ENCODE results near the gene NTSR1.

The NTSR1 gene

GRCh38 chr20:62787321-62787720, 78.7 kb downstream of the NTSR1 start:
- DNase-seq = no peak
- H3K9me3 Mint-ChIP-seq = no peaks in the 10 kb centered on the region

DNA sequence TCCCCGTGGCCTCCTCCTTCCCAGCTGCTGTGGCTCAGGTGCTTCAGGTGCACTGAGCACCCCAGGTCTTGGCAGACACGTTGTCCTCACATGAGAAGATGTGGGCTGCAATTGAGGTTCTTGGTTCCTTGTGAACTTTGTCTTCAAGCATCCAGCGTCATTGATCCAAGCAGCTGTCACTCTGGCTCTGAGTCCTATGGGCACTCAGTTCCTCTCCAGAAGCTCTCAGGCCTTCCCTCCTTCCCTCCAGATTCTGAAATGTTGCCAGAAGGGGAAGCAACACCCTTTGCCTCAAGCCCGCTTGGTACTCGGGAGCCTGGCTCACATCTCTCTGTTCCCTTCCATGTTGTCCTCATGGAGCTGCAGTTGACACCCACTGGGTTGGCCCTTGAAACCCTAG, 79.2 kb downstream of the NTSR1 start:
- Mint-ChIP-seq H3K27me3 (no peaks in the 10 kb centered on the region), H3K4me1 (peaks cover 31% of the 10 kb centered on the region), H3K4me3 (no peak overlapping the region), H3K27ac (no peak overlapping the region), H3K9me3 (no peaks in the 10 kb centered on the region)
- ATAC-seq (no peak), DNase-seq (no peak)

More at GRCh38 chr20:62787321-62787720, 78.7 kb downstream of the NTSR1 start:
- Mint-ChIP-seq H3K27ac (peak overlapping the region in 1 of 2 donors; percentile 63), H3K4me3 (no peak overlapping the region), H3K4me1 (peaks cover 26% of the 10 kb centered on the region), H3K27me3 (no peaks in the 10 kb centered on the region)
- ATAC-seq = no peak

- ATAC-seq = no peak
- Mint-ChIP-seq H3K9me3 (no peaks in the 10 kb centered on the region), H3K4me1 (peaks cover 39% of the 10 kb centered on the region), H3K27ac (no peak overlapping the region), H3K4me3 (no peak overlapping the region), H3K27me3 (no peaks in the 10 kb centered on the region)
- DNase-seq = no peak
These were observed 80.0 kb downstream of the NTSR1 start for GRCh38 chr20:62788607-62789006.

DNA sequence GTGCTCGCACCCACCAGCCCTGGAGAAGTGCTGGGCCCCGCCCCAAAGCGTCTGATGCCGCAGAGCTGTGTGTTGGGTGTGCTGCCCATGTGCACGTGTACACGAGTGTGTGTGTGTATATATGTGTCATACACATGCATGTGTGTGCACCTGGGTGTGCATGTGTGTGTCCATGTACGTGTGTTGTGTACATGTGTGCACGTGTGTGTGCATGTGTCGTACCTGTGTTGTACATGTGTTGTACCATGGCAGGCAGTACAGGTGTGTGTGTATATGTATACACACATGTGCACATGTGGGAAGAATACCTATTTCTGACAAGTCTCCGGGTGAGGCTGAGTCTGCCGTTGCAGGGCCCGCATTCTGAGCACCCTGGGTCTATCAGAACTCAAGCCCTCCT, 81.4 kb downstream of the NTSR1 start:
- H3K9me3 Mint-ChIP-seq = no peaks in the 10 kb centered on the region
- no peak overlapping the region for H3K27ac Mint-ChIP-seq
- H3K27me3 Mint-ChIP-seq = no peaks in the 10 kb centered on the region
- H3K4me1 Mint-ChIP-seq = peaks cover 43% of the 10 kb centered on the region
- no peak overlapping the region for H3K4me3 Mint-ChIP-seq
- DNase-seq (no peak), ATAC-seq (no peak)

DNA sequence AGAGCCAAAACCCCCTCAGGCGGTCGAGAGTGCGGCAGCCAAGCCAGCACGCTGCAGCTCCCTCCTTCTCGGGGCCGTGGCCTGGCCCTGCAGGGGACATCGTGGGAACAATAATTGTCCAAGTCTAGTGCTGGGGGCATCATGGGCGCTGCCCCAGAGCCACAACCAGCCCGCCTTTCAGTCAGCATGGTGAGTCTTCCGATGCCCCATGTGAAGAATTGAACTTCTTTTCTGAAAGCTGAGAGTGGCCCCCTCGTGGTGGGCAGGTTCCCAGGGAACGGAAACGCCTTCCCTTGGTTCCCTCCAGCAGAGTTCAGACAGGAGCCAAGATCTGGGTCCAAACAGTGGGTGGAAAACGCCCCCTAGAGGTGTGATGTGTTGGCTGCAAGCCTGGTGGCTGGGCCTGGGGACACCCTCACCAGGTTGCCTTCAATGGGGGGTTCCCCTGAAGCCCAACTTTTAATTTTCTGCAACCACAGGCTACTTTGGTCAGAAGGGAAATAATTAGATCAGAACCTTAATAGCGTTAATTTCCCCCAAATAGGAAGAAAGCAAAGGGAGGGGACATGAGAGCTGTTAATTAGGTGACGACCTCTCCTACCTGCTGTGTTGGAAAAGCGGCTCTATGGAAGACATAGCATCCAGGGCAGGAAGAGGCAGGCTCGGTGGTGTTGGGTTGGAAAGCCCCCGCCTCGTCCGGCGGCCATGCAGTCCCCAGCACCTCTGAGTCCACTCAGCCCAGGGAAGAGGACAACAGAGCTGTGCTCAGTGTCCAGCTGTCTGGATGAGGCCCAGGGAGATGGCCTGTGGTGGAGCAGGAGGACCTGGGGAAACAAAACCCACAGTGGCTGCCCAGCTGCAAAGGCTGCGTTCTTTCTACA, 82.9 kb downstream of the NTSR1 start:
- ATAC-seq = peak; percentile 42
- H3K9me3 Mint-ChIP-seq = no peaks in the 10 kb centered on the region
- H3K4me1 Mint-ChIP-seq = peaks cover 52% of the 10 kb centered on the region
- no peaks in the 10 kb centered on the region for H3K27me3 Mint-ChIP-seq
- no peak overlapping the region for H3K4me3 Mint-ChIP-seq
- peak; percentile 77 to 84 for DNase-seq
- peak overlapping the region in 1 of 2 donors; percentile 7 for H3K27ac Mint-ChIP-seq

DNA sequence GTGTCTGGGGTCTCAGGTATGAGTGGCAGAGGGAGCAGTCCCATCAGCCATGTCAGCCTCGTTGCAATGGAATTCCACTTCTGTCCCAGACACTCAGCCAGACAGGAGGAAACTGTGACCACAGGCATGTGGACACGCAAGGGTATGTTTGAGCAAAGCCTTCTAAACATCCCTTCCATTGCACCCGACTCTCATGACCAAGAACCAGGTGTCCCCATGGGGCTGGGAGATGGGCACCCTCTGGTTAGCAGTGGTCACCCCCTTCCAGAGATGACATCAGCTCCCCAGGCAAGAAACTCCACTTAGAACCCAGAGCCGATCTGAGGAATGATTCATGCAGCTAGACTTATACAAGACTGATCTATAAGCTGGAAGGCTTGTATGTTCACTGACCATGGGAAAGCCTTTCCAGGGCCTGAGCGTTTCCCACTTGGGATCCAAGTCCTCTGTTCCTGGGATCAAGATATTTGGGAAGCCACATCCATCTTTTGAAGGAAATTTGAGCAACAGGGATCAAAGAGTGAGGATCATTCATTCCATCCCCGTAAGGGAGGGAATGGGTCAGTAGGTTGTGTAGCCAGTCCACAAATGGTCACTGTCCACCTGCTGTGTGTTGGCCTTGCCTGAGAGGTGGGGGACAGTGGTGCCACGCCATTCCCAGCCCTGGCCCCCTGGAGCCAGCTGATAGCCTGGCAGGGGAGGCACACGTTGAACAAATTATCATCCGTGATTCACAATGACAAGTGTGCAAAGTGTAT, 83.7 kb downstream of the NTSR1 start:
- no peaks in the 10 kb centered on the region for H3K9me3 Mint-ChIP-seq
- peak overlapping the region; percentile 51 to 80 for H3K4me3 Mint-ChIP-seq
- H3K27ac Mint-ChIP-seq = no peak overlapping the region
- H3K4me1 Mint-ChIP-seq = peaks cover 53% of the 10 kb centered on the region
- ATAC-seq (no peak), DNase-seq (no peak)
- H3K27me3 Mint-ChIP-seq = no peaks in the 10 kb centered on the region

- Mint-ChIP-seq H3K27me3 (no peaks in the 10 kb centered on the region), H3K9me3 (no peaks in the 10 kb centered on the region), H3K4me1 (peaks cover 53% of the 10 kb centered on the region), H3K27ac (peak overlapping the region; percentile 61 to 94), H3K4me3 (peak overlapping the region; percentile 79 to 80)
- DNase-seq = no peak
- no peak for ATAC-seq
These were observed 84.5 kb downstream of the NTSR1 start for GRCh38 chr20:62792940-62793756.

DNA sequence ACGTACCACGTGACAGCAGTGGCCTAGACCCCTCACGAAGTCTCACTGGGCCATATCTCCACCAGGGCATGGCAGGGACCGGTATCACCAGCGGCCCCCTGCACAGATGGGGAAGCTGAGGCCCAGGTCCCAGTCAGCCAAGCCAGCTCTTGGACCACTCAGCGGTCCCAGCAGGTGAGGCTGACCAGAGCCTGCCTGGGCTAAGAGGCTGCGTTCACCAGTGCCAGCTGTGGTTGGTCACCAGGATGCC, 85.0 kb downstream of the NTSR1 start:
- Mint-ChIP-seq H3K27ac (peak overlapping the region in 1 of 2 donors; percentile 78), H3K4me3 (peak overlapping the region; percentile 79 to 80), H3K27me3 (no peaks in the 10 kb centered on the region), H3K4me1 (peaks cover 57% of the 10 kb centered on the region), H3K9me3 (no peaks in the 10 kb centered on the region)
- ATAC-seq (peak; percentile 0), DNase-seq (no peak)

DNA sequence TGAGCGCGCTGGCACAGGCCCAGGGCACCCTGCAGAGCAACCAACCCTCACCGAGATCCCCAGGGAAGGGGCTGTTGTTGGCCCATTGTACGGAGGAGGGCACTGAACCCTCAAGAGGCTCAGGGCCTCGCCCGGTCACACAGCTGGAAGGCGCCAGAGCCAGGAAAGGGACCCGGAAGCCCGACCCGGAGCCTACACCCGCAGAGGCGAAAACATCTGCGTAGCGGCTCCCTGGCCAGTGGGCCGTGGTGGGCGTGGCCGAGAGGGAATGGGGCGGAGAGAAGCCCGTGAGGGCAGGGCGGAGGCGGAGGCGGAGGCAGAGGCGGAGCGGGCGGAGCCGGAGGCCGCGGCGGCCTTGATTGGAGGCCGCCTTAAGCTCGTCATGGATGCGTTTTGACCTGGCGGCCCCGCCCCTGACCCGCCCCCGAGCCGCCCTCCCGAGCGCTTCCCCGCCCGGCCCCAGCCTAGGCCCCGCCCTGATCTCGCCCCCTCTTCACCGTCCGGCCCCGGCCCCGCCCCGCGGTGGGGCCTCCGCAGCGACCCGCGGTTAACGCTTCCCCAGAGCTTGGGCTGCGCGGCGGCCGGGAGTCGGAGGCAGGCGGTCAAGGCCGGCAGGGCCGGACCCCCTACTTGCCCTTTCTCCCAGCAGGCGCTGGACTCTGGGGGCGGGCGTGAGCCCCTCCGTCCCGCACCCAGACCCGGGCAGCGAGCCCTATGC, 85.5 kb downstream of the NTSR1 start:
- DNase-seq (peak; percentile 93 to 98), ATAC-seq (peak; percentile 82)
- peak overlapping the region; percentile 86 to 97 for H3K27ac Mint-ChIP-seq
- H3K9me3 Mint-ChIP-seq = no peaks in the 10 kb centered on the region
- H3K4me3 Mint-ChIP-seq = peak overlapping the region; percentile 89 to 92
- H3K27me3 Mint-ChIP-seq = no peaks in the 10 kb centered on the region
- peaks cover 62% of the 10 kb centered on the region for H3K4me1 Mint-ChIP-seq

- peak overlapping the region; percentile 95 to 97 for H3K27ac Mint-ChIP-seq
These were observed 86.6 kb downstream of the NTSR1 start for GRCh38 chr20:62795023-62795761.

DNA sequence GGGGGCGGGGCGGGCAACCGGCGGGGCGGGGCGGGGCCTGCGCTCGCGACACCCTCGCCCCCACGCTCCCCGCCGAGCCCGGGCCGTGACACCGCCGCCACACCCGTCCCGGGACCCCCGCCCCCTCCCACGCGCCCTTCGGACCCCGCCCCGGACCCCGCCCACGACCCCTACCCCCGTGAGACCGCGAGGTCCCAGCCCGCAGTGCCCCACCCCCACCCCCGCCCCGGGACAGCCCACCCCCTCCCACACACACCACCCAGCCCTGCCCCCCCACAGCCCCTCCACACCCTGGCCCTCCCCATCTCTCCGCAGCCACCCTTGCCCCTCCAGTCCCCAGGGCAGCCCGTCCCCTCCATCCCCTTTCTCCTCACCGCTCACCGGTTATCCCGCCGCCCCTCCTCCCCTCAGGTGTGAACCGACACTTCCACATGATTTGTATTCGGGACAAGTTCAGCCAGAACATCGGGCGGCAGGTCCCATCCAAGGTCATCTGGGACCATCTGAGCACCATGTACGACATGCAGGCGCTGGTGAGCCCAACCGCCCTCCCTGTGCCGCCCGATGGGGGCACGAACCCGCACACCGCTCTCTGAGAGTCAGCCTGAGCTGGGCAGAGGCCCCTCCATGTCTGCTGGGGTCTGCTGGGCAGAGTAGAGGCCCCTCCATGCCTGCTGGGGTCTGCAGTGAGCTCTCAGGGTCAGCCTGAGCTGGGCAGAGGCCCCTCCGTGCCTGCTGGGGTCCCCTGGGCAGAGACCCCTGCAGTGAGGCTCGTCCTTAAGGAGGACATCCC, 88.3 kb downstream of the NTSR1 start:
- no peaks in the 10 kb centered on the region for H3K27me3 Mint-ChIP-seq
- peaks cover 55% of the 10 kb centered on the region for H3K4me1 Mint-ChIP-seq
- ATAC-seq (no peak), DNase-seq (no peak)
- peak overlapping the region; percentile 78 to 89 for H3K27ac Mint-ChIP-seq
- H3K9me3 Mint-ChIP-seq = no peaks in the 10 kb centered on the region
- peak overlapping the region; percentile 85 to 94 for H3K4me3 Mint-ChIP-seq

More at GRCh38 chr20:62795023-62795761, 86.6 kb downstream of the NTSR1 start:
- no peaks in the 10 kb centered on the region for H3K27me3 Mint-ChIP-seq
- no peaks in the 10 kb centered on the region for H3K9me3 Mint-ChIP-seq
- peak; percentile 77 to 79 for DNase-seq
- H3K4me1 Mint-ChIP-seq = peaks cover 65% of the 10 kb centered on the region
- peak overlapping the region; percentile 89 to 92 for H3K4me3 Mint-ChIP-seq
- ATAC-seq = peak; percentile 19

GRCh38 chr20:62797671-62798532, 89.3 kb downstream of the NTSR1 start:
- no peak for DNase-seq
- no peak for ATAC-seq
- H3K27ac Mint-ChIP-seq = peak overlapping the region in 1 of 2 donors; percentile 89
- H3K4me3 Mint-ChIP-seq = peak overlapping the region; percentile 85 to 94
- H3K9me3 Mint-ChIP-seq = no peaks in the 10 kb centered on the region
- no peaks in the 10 kb centered on the region for H3K27me3 Mint-ChIP-seq
- peaks cover 47% of the 10 kb centered on the region for H3K4me1 Mint-ChIP-seq

DNA sequence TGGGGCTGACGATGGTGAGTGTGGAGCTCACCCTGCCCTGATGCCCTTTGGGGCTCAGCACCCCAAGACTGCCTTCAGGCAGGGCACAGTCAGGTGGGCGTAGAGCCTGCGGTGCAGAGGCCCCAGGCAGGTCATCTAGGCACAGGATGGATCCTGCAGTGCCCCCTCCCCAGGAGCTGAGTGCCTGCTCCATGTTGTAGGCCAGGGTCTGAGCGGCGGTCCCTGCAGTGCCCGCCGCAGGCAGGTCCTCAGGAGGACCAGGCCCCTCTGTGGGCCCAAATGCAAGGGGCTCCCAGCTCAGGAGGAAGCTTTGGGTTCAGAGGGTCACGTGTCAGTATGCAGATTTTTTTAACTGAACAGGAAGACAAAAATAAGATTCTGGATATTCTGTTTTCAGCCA, 90.4 kb downstream of the NTSR1 start:
- Mint-ChIP-seq H3K4me3 (no peak overlapping the region), H3K27ac (no peak overlapping the region), H3K4me1 (peaks cover 40% of the 10 kb centered on the region), H3K27me3 (no peaks in the 10 kb centered on the region), H3K9me3 (no peaks in the 10 kb centered on the region)
- DNase-seq (no peak), ATAC-seq (no peak)
